MM.1S (cell line): Measurements from ENCODE around the gene PLCB1.

Experiments
- DNase-seq: peaks from one replicate; pipeline ENCODE4 v3.0.0-alpha.2; 2015
- H2AFZ ChIP-seq: fragments of 300-600 bp; sonication (generic); 2 replicates; pipeline ENCODE4 v1.6.0; 2016; ENCODE audit warnings: antibody characterized with exemption, low read length
- H3F3A ChIP-seq: fragments of 300-600 bp; sonication (generic); 2 replicates; pipeline ENCODE4 v1.6.1; 2016; ENCODE audit warnings: mild to moderate bottlenecking, antibody characterized with exemption, low read length, moderate library complexity, mixed read lengths; ENCODE audit not compliant: insufficient read depth
- H3K27ac ChIP-seq: fragments of 300-600 bp; sonication (generic); 2 replicates; pipeline ENCODE4 v1.5.1; 2016; ENCODE audit warnings: mild to moderate bottlenecking, low read length
- H3K27me3 ChIP-seq: fragments of 300-600 bp; sonication (generic); replicated peaks from 2 replicates; pipeline ENCODE4 v1.6.0; 2016; ENCODE audit warnings: low read length; ENCODE audit not compliant: insufficient read depth
- H3K36me3 ChIP-seq: fragments of 300-600 bp; sonication (generic); replicated peaks from 2 replicates; pipeline ENCODE4 v1.6.1; 2016; ENCODE audit warnings: mild to moderate bottlenecking, low read length, mixed read lengths; ENCODE audit not compliant: insufficient read depth
- H3K4me1 ChIP-seq: fragments of 300-600 bp; sonication (generic); 2 replicates; pipeline ENCODE4 v1.6.1; 2016; ENCODE audit warnings: low read length, mixed read lengths
- H3K4me2 ChIP-seq: fragments of 300-600 bp; sonication (generic); 2 replicates; pipeline ENCODE4 v1.6.0; 2016; ENCODE audit warnings: low read depth, low read length
- H3K4me3 ChIP-seq: fragments of 300-600 bp; sonication (generic); 2 replicates; pipeline ENCODE4 v1.5.1; 2016; ENCODE audit warnings: low read length, mixed read lengths
- H3K79me2 ChIP-seq: fragments of 300-600 bp; sonication (generic); 2 replicates; pipeline ENCODE4 v1.6.1; 2016; ENCODE audit warnings: mixed run types, low read length, mixed read lengths
- H3K9ac ChIP-seq: fragments of 300-600 bp; sonication (generic); 2 replicates; pipeline ENCODE4 v1.6.1; 2016; ENCODE audit warnings: low read length, mixed read lengths
- H3K9me2 ChIP-seq: fragments of 300-600 bp; sonication (generic); replicated peaks from 2 replicates; pipeline ENCODE4 v1.6.1; 2016; ENCODE audit warnings: mild to moderate bottlenecking, low read length, mixed read lengths; ENCODE audit not compliant: insufficient read depth
- H3K9me3 ChIP-seq: fragments of 300-600 bp; sonication (generic); replicated peaks from 2 replicates; pipeline ENCODE4 v1.6.1; 2016; ENCODE audit warnings: mild to moderate bottlenecking, low read length, mixed read lengths; ENCODE audit not compliant: insufficient read depth
- H4K20me1 ChIP-seq: fragments of 300-600 bp; sonication (generic); 2 replicates; pipeline ENCODE4 v1.6.1; 2016; ENCODE audit warnings: mild to moderate bottlenecking, low read length, moderate library complexity, mixed read lengths; ENCODE audit not compliant: insufficient read depth
- CTCF ChIP-seq: fragments of 300-600 bp; sonication (generic); IDR thresholded peaks from 2 replicates; pipeline ENCODE4 v1.5.1; 2016; ENCODE audit warnings: antibody characterized with exemption, low read length, mixed read lengths
- EZH2 ChIP-seq: fragments of 300-600 bp; sonication (generic); optimal IDR thresholded peaks from 2 replicates; pipeline ENCODE3; 2017; ENCODE audit warnings: low read depth, mild to moderate bottlenecking, antibody characterized with exemption, low read length, mixed read lengths
- EZH2phosphoT487 ChIP-seq: fragments of 300-600 bp; sonication (generic); IDR thresholded peaks from 2 replicates; pipeline ENCODE4 v1.6.1; 2018; ENCODE audit warnings: antibody characterized with exemption, low read length

PLCB1 gene

GRCh38 chr20:8914421-8914820, 782.4 kb downstream of the PLCB1 start:
- Histone ChIP-seq H3K27me3 (no peaks in the 10 kb centered on the region), H3F3A (no peaks in the 10 kb centered on the region), H3K36me3 (no peaks in the 10 kb centered on the region), H3K4me1 (no peaks in the 10 kb centered on the region), H4K20me1 (no peaks in the 10 kb centered on the region), H3K9me3 (no peaks in the 10 kb centered on the region), H3K4me3 (no peak overlapping the region), H3K27ac (no peak overlapping the region), H3K79me2 (no peaks in the 10 kb centered on the region), H2AFZ (no peak overlapping the region), H3K4me2 (no peak overlapping the region), H3K9me2 (no peaks in the 10 kb centered on the region), H3K9ac (no peak overlapping the region)
- DNase-seq = no peak
- TF ChIP-seq EZH2 (no peak), CTCF (no peak), EZH2phosphoT487 (no peak)

- H3K27me3 ChIP-seq = no peaks in the 10 kb centered on the region
- DNase-seq = no peak
- no peaks in the 10 kb centered on the region for H3K36me3 ChIP-seq
- TF ChIP-seq EZH2phosphoT487 = no peak
- TF ChIP-seq EZH2 = no peak
- TF ChIP-seq CTCF = no peak
- no peaks in the 10 kb centered on the region for H3K4me1 ChIP-seq
- H4K20me1 ChIP-seq = no peaks in the 10 kb centered on the region
- no peak overlapping the region for H3K27ac ChIP-seq
- no peaks in the 10 kb centered on the region for H3K79me2 ChIP-seq
- no peaks in the 10 kb centered on the region for H3K9me3 ChIP-seq
- H3F3A ChIP-seq = no peaks in the 10 kb centered on the region
- H3K4me2 ChIP-seq = no peak overlapping the region
- H3K9ac ChIP-seq = no peak overlapping the region
- H3K4me3 ChIP-seq = no peak overlapping the region
- no peaks in the 10 kb centered on the region for H3K9me2 ChIP-seq
- no peak overlapping the region for H2AFZ ChIP-seq
These were observed 785.0 kb downstream of the PLCB1 start for GRCh38 chr20:8917084-8917483.

DNA sequence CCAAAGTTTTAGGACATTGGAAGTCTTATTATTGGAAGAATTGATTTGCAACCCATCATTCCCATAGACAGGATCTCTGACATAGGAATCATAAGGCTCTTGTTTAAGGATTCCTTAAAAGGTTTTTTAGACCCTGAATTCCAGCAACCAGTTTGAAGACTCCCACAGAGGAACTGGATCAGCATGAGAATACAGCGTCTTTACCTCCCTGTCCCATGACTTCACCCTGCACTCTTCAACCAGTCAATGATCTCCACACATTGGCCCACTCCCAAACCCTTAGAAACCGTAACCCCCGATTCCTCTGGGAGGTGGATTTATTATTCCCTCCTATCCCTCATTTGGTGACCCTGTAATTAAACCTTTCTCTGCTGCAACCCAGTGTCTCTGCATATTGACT, 786.1 kb downstream of the PLCB1 start:
- Histone ChIP-seq H3K36me3 (no peaks in the 10 kb centered on the region), H3K79me2 (no peaks in the 10 kb centered on the region), H3K9me2 (no peaks in the 10 kb centered on the region), H3K4me3 (no peak overlapping the region), H3K27ac (no peak overlapping the region), H3K4me2 (no peak overlapping the region), H3K9ac (no peak overlapping the region), H2AFZ (no peak overlapping the region), H3K4me1 (no peaks in the 10 kb centered on the region), H4K20me1 (no peaks in the 10 kb centered on the region), H3F3A (no peaks in the 10 kb centered on the region), H3K9me3 (no peaks in the 10 kb centered on the region), H3K27me3 (no peaks in the 10 kb centered on the region)
- TF ChIP-seq CTCF = no peak
- TF ChIP-seq EZH2phosphoT487 = no peak
- TF ChIP-seq EZH2 = no peak
- no peak for DNase-seq

- H3K27me3 ChIP-seq = no peaks in the 10 kb centered on the region
- no peaks in the 10 kb centered on the region for H4K20me1 ChIP-seq
These were observed 792.5 kb downstream of the PLCB1 start for GRCh38 chr20:8924539-8924938.

More at GRCh38 chr20:8924539-8924938, 792.5 kb downstream of the PLCB1 start:
- DNase-seq = no peak
- TF ChIP-seq EZH2 (no peak), CTCF (no peak), EZH2phosphoT487 (no peak)
- H3K36me3 ChIP-seq = no peaks in the 10 kb centered on the region
- H3K9me2 ChIP-seq = no peaks in the 10 kb centered on the region
- H3K27ac ChIP-seq = no peak overlapping the region
- H3K4me3 ChIP-seq = no peak overlapping the region
- no peak overlapping the region for H2AFZ ChIP-seq
- no peak overlapping the region for H3K9ac ChIP-seq
- no peaks in the 10 kb centered on the region for H3K9me3 ChIP-seq
- no peaks in the 10 kb centered on the region for H3F3A ChIP-seq
- no peaks in the 10 kb centered on the region for H3K79me2 ChIP-seq
- no peaks in the 10 kb centered on the region for H3K4me1 ChIP-seq
- no peak overlapping the region for H3K4me2 ChIP-seq
